HEK293 (cell line): ENCODE data around the gene PAN2.
A peak's percentile ranks its signal among the peaks of the same experiment; 100 is the strongest.

Experiments used
- CTCF ChIP-seq: fragments of 450-650 bp; formaldehyde crosslinking; IDR thresholded peaks from 2 replicates; pipeline ENCODE4 v1.5.1; 2016; ENCODE audit warnings: missing biosample characterization, missing genetic modification characterization
- GLI4 ChIP-seq: fragments of 450-650 bp; formaldehyde crosslinking; IDR thresholded peaks from 2 replicates; pipeline ENCODE4 v1.5.1; 2016; ENCODE audit warnings: missing biosample characterization, missing genetic modification characterization
- HOXC10 ChIP-seq: sonication (generic); formaldehyde crosslinking; IDR thresholded peaks from 2 replicates; pipeline ENCODE4 v1.8.1; 2023; ENCODE audit warnings: mild to moderate bottlenecking, missing genetic modification reagents
- OSR2 ChIP-seq: fragments of 450-650 bp; formaldehyde crosslinking; IDR thresholded peaks from 2 replicates; pipeline ENCODE4 v1.5.1; 2016; ENCODE audit warnings: missing biosample characterization, missing genetic modification characterization
- PATZ1 ChIP-seq: fragments of 450-650 bp; formaldehyde crosslinking; IDR thresholded peaks from 2 replicates; pipeline ENCODE4 v1.5.1; 2016; ENCODE audit warnings: missing biosample characterization, missing genetic modification characterization
- PRDM2 ChIP-seq: fragments of 450-650 bp; formaldehyde crosslinking; IDR thresholded peaks from 2 replicates; pipeline ENCODE4 v1.5.1; 2016; ENCODE audit warnings: missing biosample characterization, missing genetic modification characterization, borderline replicate concordance
- ZBTB11 ChIP-seq: fragments of 450-650 bp; formaldehyde crosslinking; conservative IDR thresholded peaks from 2 replicates; pipeline ENCODE4 v1.5.1; 2016; ENCODE audit warnings: low read depth, missing biosample characterization, missing genetic modification characterization
- ZBTB17 ChIP-seq: fragments of 450-650 bp; formaldehyde crosslinking; IDR thresholded peaks from 2 replicates; pipeline ENCODE4 v1.5.1; 2016; ENCODE audit warnings: missing biosample characterization, missing genetic modification characterization
- ZBTB21 ChIP-seq: fragments of 450-650 bp; formaldehyde crosslinking; IDR thresholded peaks from 2 replicates; pipeline ENCODE4 v1.5.1; 2017; ENCODE audit warnings: missing biosample characterization, missing genetic modification characterization
- ZBTB8A ChIP-seq: fragments of 450-650 bp; formaldehyde crosslinking; IDR thresholded peaks from 2 replicates; pipeline ENCODE4 v1.5.1; 2016; ENCODE audit warnings: missing biosample characterization, missing genetic modification characterization
- ZNF140 ChIP-seq: fragments of 450-650 bp; formaldehyde crosslinking; IDR thresholded peaks from 2 replicates; pipeline ENCODE4 v1.5.1; 2016; ENCODE audit warnings: missing biosample characterization, missing genetic modification characterization
- ZNF211 ChIP-seq: fragments of 450-650 bp; formaldehyde crosslinking; IDR thresholded peaks from 2 replicates; pipeline ENCODE4 v1.5.1; 2016; ENCODE audit warnings: low read depth, missing biosample characterization, missing genetic modification characterization
- ZNF341 ChIP-seq: fragments of 450-650 bp; formaldehyde crosslinking; IDR thresholded peaks from 2 replicates; pipeline ENCODE4; 2016; ENCODE audit warnings: low read depth, missing biosample characterization, missing genetic modification characterization
- ZNF354C ChIP-seq: fragments of 450-650 bp; formaldehyde crosslinking; IDR thresholded peaks from 2 replicates; pipeline ENCODE4 v1.5.1; 2016; ENCODE audit warnings: missing biosample characterization, missing genetic modification characterization, low read depth, borderline replicate concordance
- ZNF518A ChIP-seq: fragments of 450-650 bp; formaldehyde crosslinking; conservative IDR thresholded peaks from 2 replicates; pipeline ENCODE4 v1.5.1; 2016; ENCODE audit warnings: low read depth, missing biosample characterization, missing genetic modification characterization
- ZNF639 ChIP-seq: fragments of 450-650 bp; formaldehyde crosslinking; IDR thresholded peaks from 2 replicates; pipeline ENCODE4 v1.5.1; 2016; ENCODE audit warnings: missing biosample characterization, missing genetic modification characterization

Gene PAN2

GRCh38 chr12:56333679-56334489, at the start of gene PAN2 (continued):
- TF ChIP-seq CTCF (tag by site-specific recombination) (peak; percentile 68), ZBTB11 (tag by site-specific recombination) (peak; percentile 85), PRDM2 (tag by site-specific recombination) (no peak), ZBTB21 (tag by site-specific recombination) (peak; percentile 53; the same call in 1 of the 2 replicates), ZNF140 (tag by site-specific recombination) (no peak), ZNF341 (tag by site-specific recombination) (peak; percentile 98), PATZ1 (tag by site-specific recombination) (peak; percentile 88), ZBTB17 (tag by site-specific recombination) (peak; percentile 89), ZNF211 (tag by site-specific recombination) (no peak), ZNF639 (tag by site-specific recombination) (peak; percentile 13; the same call in 1 of the 2 replicates), HOXC10 (CRISPR knock-in tag) (no peak), ZNF354C (no peak), ZNF518A (tag by site-specific recombination) (peak; percentile 42), GLI4 (peak; percentile 60; the same call in 1 of the 2 replicates), OSR2 (tag by site-specific recombination) (no peak), ZBTB8A (peak; percentile 71)
